ENCODE data around the gene SCAPER.
"Not testable (repeated sequence)": the region's sequence is repeated elsewhere in the genome, so short reads cannot be mapped to it uniquely, and the experiment has no call there.

Gene SCAPER

GRCh38 chr15:76310475-76311099, 594.6 kb downstream of the SCAPER start:
- Histone ChIP-seq H3K36me3 (ENCODE audit: low read depth) (peaks cover 25% of the 10 kb centered on the region), H3K9me3 (ENCODE audit: severe bottlenecking) (no peaks in the 10 kb centered on the region), H3K27me3 (ENCODE audit: insufficient read depth, poor library complexity, severe bottlenecking) (no peaks in the 10 kb centered on the region), H3K27ac (ENCODE audit: poor library complexity, severe bottlenecking) (peak overlapping the region; percentile 86), H3K4me3 (ENCODE audit: severe bottlenecking) (peak overlapping the region; percentile 69), H3K4me1 (ENCODE audit: insufficient read depth, poor library complexity, severe bottlenecking) (peaks cover 22% of the 10 kb centered on the region)
- TF ChIP-seq CTCF (IDR thresholded peaks at IDR 0.05; ENCODE audit: poor library complexity, severe bottlenecking), result no peak
- DNase-seq (ENCODE audit: low spot score) (no peak), ATAC-seq (ENCODE audit: low read depth) (peak; percentile 8)

GRCh38 chr15:76309601-76310330, 595.4 kb downstream of the SCAPER start:
- ATAC-seq (ENCODE audit: low read depth) (no peak), DNase-seq (ENCODE audit: low spot score) (no peak)
- no peak for TF ChIP-seq CTCF (IDR thresholded peaks at IDR 0.05; ENCODE audit: poor library complexity, severe bottlenecking)
- Histone ChIP-seq H3K36me3 (ENCODE audit: low read depth) (peaks cover 25% of the 10 kb centered on the region), H3K27me3 (ENCODE audit: insufficient read depth, poor library complexity, severe bottlenecking) (no peaks in the 10 kb centered on the region), H3K4me1 (ENCODE audit: insufficient read depth, poor library complexity, severe bottlenecking) (peaks cover 22% of the 10 kb centered on the region), H3K9me3 (ENCODE audit: severe bottlenecking) (no peaks in the 10 kb centered on the region), H3K4me3 (ENCODE audit: severe bottlenecking) (no peak overlapping the region), H3K27ac (ENCODE audit: poor library complexity, severe bottlenecking) (no peak overlapping the region)

GRCh38 chr15:76303909-76304308, 601.2 kb downstream of the SCAPER start:
- Histone ChIP-seq H3K36me3 (ENCODE audit: low read depth) (peaks cover 18% of the 10 kb centered on the region), H3K27ac (ENCODE audit: poor library complexity, severe bottlenecking) (no peak overlapping the region), H3K4me1 (ENCODE audit: insufficient read depth, poor library complexity, severe bottlenecking) (no peaks in the 10 kb centered on the region), H3K27me3 (ENCODE audit: insufficient read depth, poor library complexity, severe bottlenecking) (no peaks in the 10 kb centered on the region), H3K4me3 (ENCODE audit: severe bottlenecking) (no peak overlapping the region), H3K9me3 (ENCODE audit: severe bottlenecking) (no peaks in the 10 kb centered on the region)
- TF ChIP-seq CTCF (IDR thresholded peaks at IDR 0.05; ENCODE audit: poor library complexity, severe bottlenecking), result no peak
- ATAC-seq (ENCODE audit: low read depth) (no peak), DNase-seq (ENCODE audit: low spot score) (no peak)

- no peaks in the 10 kb centered on the region for H3K4me1 ChIP-seq (ENCODE audit: insufficient read depth, poor library complexity, severe bottlenecking)
- no peak for TF ChIP-seq CTCF (IDR thresholded peaks at IDR 0.05; ENCODE audit: poor library complexity, severe bottlenecking)
- ATAC-seq (ENCODE audit: low read depth), result no peak
Observed at GRCh38 chr15:76299786-76300185, 605.4 kb downstream of the SCAPER start.

GRCh38 chr15:76298986-76299385, 606.2 kb downstream of the SCAPER start:
- H3K36me3 ChIP-seq (ENCODE audit: low read depth), result peaks cover 9% of the 10 kb centered on the region; the same call in 1 of the 2 replicates
- no peaks in the 10 kb centered on the region for H3K9me3 ChIP-seq (ENCODE audit: severe bottlenecking)
- H3K27me3 ChIP-seq (ENCODE audit: insufficient read depth, poor library complexity, severe bottlenecking), result no peaks in the 10 kb centered on the region
- DNase-seq (ENCODE audit: low spot score), result no peak
- no peak overlapping the region for H3K27ac ChIP-seq (ENCODE audit: poor library complexity, severe bottlenecking)
- no peak for TF ChIP-seq CTCF (IDR thresholded peaks at IDR 0.05; ENCODE audit: poor library complexity, severe bottlenecking)
- ATAC-seq (ENCODE audit: low read depth), result 0 out of 3 replicates have a peak, but pooled peaks have one; percentile 44
- no peak overlapping the region for H3K4me3 ChIP-seq (ENCODE audit: severe bottlenecking)
- no peaks in the 10 kb centered on the region for H3K4me1 ChIP-seq (ENCODE audit: insufficient read depth, poor library complexity, severe bottlenecking)

More at GRCh38 chr15:76299786-76300185, 605.4 kb downstream of the SCAPER start:
- Histone ChIP-seq H3K9me3 (ENCODE audit: severe bottlenecking) (no peaks in the 10 kb centered on the region), H3K27ac (ENCODE audit: poor library complexity, severe bottlenecking) (no peak overlapping the region), H3K4me3 (ENCODE audit: severe bottlenecking) (no peak overlapping the region), H3K36me3 (ENCODE audit: low read depth) (peaks cover 6% of the 10 kb centered on the region; the same call in 1 of the 2 replicates), H3K27me3 (ENCODE audit: insufficient read depth, poor library complexity, severe bottlenecking) (no peaks in the 10 kb centered on the region)
- no peak for DNase-seq (ENCODE audit: low spot score)

GRCh38 chr15:76297951-76298350, 607.2 kb downstream of the SCAPER start:
- H3K4me1 ChIP-seq (ENCODE audit: insufficient read depth, poor library complexity, severe bottlenecking); H3K9me3 ChIP-seq (ENCODE audit: severe bottlenecking); H3K4me3 ChIP-seq (ENCODE audit: severe bottlenecking); H3K27me3 ChIP-seq (ENCODE audit: insufficient read depth, poor library complexity, severe bottlenecking); DNase-seq (ENCODE audit: low spot score); ATAC-seq (ENCODE audit: low read depth); H3K27ac ChIP-seq (ENCODE audit: poor library complexity, severe bottlenecking); H3K36me3 ChIP-seq (ENCODE audit: low read depth): not testable (repeated sequence)
